Placental epithelial cell (primary cell): Measurements from ENCODE around the gene PDILT. TPM values are rescaled to one million over a fixed set of nuclear protein-coding genes. Genes with fewer than 3 reads are reported as not detected.

Experiments used
- total RNA-seq: library from RNA; depleted of rRNA; stranded (reverse); fragments of >200 nt; gene quantifications from 2 replicates; pipeline ENCODE4 v1.2.3, GENCODE V29; 2012

PDILT gene, protein sequence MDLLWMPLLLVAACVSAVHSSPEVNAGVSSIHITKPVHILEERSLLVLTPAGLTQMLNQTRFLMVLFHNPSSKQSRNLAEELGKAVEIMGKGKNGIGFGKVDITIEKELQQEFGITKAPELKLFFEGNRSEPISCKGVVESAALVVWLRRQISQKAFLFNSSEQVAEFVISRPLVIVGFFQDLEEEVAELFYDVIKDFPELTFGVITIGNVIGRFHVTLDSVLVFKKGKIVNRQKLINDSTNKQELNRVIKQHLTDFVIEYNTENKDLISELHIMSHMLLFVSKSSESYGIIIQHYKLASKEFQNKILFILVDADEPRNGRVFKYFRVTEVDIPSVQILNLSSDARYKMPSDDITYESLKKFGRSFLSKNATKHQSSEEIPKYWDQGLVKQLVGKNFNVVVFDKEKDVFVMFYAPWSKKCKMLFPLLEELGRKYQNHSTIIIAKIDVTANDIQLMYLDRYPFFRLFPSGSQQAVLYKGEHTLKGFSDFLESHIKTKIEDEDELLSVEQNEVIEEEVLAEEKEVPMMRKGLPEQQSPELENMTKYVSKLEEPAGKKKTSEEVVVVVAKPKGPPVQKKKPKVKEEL
- not detected in 2 replicates for total RNA-seq

DNA sequence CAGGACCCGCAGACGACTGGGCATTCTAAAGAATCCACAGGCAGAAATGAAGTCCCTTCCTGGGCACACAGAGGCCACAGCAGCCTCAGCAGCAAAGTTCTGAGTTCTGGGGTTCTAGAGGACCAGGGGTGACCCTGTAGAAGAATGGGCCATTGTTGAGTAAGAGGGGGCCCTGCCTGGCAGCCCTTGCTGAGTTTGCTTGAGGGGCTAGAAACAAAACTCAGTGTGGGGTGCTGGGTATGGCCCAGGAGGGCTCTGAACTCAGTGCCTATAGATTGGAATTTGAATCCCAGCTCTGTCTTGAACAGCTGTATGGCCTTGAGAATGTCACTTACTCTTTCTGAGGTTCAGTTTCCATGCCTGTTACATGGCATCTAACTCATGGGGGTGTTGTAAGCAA lies at the start of gene PDILT:
Gene PDILT, minus strand, starts transcription at position 101 of the 400 bp plus-strand sequence. CDS start 5,437 bp downstream, outside the sequence.

DNA sequence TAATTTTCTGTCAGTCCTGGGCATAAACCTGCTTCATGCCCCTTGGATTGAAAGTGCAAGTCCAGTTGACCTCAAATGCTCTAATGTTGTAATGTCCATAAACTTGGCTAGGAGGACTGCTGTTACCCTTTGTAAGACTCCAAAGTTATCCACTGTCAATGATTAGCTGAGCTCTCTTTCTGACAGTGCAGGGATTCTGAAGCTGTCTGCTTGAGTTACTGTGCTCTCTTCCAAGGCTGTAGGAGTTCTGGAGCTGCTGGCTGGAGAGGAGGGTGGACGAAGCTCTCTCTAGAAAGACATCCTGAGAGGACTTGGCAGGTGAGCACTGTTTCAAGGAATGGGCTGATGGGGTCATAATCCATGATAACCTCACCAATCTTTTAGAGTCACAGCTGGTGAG lies 46.8 kb upstream of the PDILT start, which contains the start of gene ACSM2A:
Gene ACSM2A, plus strand, starts transcription at position 158 of the 400 bp plus-strand sequence. CDS start 8,594 bp downstream, outside the sequence.

GRCh38 chr16:20409398-20410120 lies 5.0 kb upstream of the PDILT start, which contains the start of gene ACSM5:
Gene ACSM5, plus strand, starts transcription at chr16:20409534. Its CDS starts 1,951 bp downstream, at chr16:20411485.

GRCh38 chr16:20352615-20353014 lies 51.9 kb downstream of the PDILT start, which contains the start of gene UMOD:
Gene UMOD, minus strand, starts transcription at chr16:20352715. Its CDS starts 1,978 bp downstream, at chr16:20350737.

DNA sequence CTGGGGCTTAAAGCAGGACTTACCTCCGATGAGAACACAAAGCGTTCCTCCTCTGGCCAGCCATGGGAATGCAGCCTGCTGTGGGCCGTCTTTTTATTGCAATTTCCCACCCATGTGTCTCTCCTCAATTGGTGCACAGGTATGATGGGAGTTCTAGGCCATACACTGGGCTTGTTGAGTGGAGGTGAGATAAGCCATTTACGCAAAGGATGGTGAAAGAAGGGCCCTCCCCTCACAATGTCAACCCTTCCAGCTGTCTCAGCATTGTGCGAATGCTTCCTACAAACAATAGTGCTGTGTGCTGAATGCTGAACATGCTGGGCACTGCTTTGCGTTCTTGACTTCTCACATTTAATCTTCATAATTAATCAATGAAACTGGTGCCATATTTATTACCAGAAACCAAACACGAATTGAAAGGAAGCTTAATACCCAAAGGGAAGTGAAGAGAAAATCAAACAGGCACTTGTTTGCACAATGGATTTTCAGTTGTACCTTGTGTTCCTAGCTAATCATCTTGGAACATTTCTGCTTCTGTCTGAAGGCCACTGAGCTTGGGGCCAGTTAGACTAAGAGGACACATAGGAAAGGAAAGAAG lies 77.0 kb downstream of the PDILT start, which contains the start of gene GP2:
Gene GP2, minus strand, starts transcription at position 70 of the 598 bp plus-strand sequence. CDS start 1,082 bp downstream, outside the sequence.

Other genes starting within 250 kb of the PDILT start
- not detected in 2 replicates for gene GP2, start 77.2 kb downstream of the PDILT start, total RNA-seq
- gene UMOD, start 52.0 kb downstream of the PDILT start, total RNA-seq = not detected in 2 replicates
- gene ACSM5, start 4.8 kb upstream of the PDILT start, total RNA-seq = not detected in 2 replicates
- not detected in 2 replicates for gene ACSM2A, start 46.8 kb upstream of the PDILT start, total RNA-seq
- gene ACSM2B, start 171.6 kb upstream of the PDILT start, total RNA-seq = not detected in 2 replicates